Osteoblast (primary cell): ENCODE results near the gene GLMN. TPM values are rescaled to one million over a fixed set of nuclear protein-coding genes. Genes with fewer than 3 reads are reported as not detected.

Experiments
- DNase-seq: peaks from one replicate; pipeline ENCODE4 v3.0.0; 2011; ENCODE audit warnings: low spot score, mixed read lengths; ENCODE audit not compliant: insufficient read length; ENCODE audit errors: missing footprints
- H2AFZ ChIP-seq: 2 replicates; pipeline ENCODE4 v1.6.0; 2011; ENCODE audit warnings: mild to moderate bottlenecking, low read length
- H3K27ac ChIP-seq: 2 replicates; pipeline ENCODE4 v1.5.1; 2011; ENCODE audit warnings: mild to moderate bottlenecking, low read depth, low read length, moderate library complexity
- H3K27me3 ChIP-seq: 2 replicates; pipeline ENCODE4 v1.6.0; 2012; ENCODE audit warnings: mild to moderate bottlenecking, control low read depth, inconsistent platforms, low read length, moderate library complexity; ENCODE audit not compliant: insufficient read depth
- H3K36me3 ChIP-seq: 2 replicates; pipeline ENCODE4 v1.5.1; 2011; ENCODE audit warnings: mild to moderate bottlenecking, low read length, control low read depth, moderate library complexity; ENCODE audit not compliant: insufficient read depth
- H3K4me1 ChIP-seq: 2 replicates; pipeline ENCODE4 v1.5.1; 2011; ENCODE audit warnings: mild to moderate bottlenecking, low read length, control low read depth, moderate library complexity; ENCODE audit not compliant: insufficient read depth
- H3K4me2 ChIP-seq: 2 replicates; pipeline ENCODE4 v1.6.0; 2011; ENCODE audit warnings: mild to moderate bottlenecking, low read length; ENCODE audit not compliant: insufficient read depth
- H3K4me3 ChIP-seq: fragments of 200-600 bp; sonication (generic); 3 replicates; pipeline ENCODE4 v1.5.1; 2012; ENCODE audit warnings: mild to moderate bottlenecking, low read length, inconsistent platforms; ENCODE audit not compliant: insufficient read depth
- H3K79me2 ChIP-seq: 2 replicates; pipeline ENCODE4 v1.6.0; 2012; ENCODE audit warnings: mild to moderate bottlenecking, low read length, control low read depth, inconsistent platforms; ENCODE audit not compliant: insufficient read depth
- H3K9me3 ChIP-seq: 2 replicates; pipeline ENCODE4 v1.5.1; 2011; ENCODE audit warnings: low read depth, low read length, control low read depth
- H4K20me1 ChIP-seq: 2 replicates; pipeline ENCODE4 v1.6.0; 2012; ENCODE audit warnings: mild to moderate bottlenecking, low read length, control low read depth; ENCODE audit not compliant: insufficient read depth
- total RNA-seq: library from RNA; depleted of rRNA; stranded (reverse); fragments of >200 nt; gene quantifications from 2 replicates; pipeline ENCODE4 v1.2.3, GENCODE V29; 2012
- TF ChIP-seq, protein P1 (sequence below): IDR thresholded peaks from 2 replicates; pipeline ENCODE4 v1.5.1; 2011; ENCODE audit warnings: mild to moderate bottlenecking, low read depth, low read length, moderate library complexity; ENCODE audit errors: extremely low read depth

Gene GLMN
- total RNA-seq, 1 donor: 10.9 TPM

DNA sequence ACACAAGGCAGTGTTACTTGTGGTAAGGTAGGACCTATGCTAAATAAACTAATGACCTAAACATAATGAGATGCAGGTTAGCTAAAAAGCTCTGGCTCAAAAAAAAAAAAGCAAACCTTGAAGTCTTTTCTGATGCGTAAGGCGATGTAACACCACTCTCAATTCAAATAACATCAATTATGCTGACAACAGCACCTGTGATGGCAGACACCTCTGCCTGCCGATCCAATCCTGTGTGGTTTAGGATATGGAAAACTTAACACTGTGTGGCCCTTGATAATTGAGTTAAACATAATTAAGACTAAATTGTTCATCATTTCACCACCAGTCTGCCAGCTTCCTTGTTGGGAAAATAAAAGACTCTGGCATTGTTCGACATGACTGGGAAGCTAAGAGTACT is 9.2 kb upstream of the GLMN start:
- Histone ChIP-seq H3K4me2 (no peak overlapping the region), H3K27me3 (no peaks in the 10 kb centered on the region), H2AFZ (no peak overlapping the region), H3K4me3 (no peak overlapping the region), H3K9me3 (no peaks in the 10 kb centered on the region), H3K79me2 (no peaks in the 10 kb centered on the region), H3K36me3 (peaks cover 37% of the 10 kb centered on the region), H4K20me1 (no peaks in the 10 kb centered on the region), H3K27ac (no peak overlapping the region), H3K4me1 (no peaks in the 10 kb centered on the region)
- TF ChIP-seq, protein P1, sequence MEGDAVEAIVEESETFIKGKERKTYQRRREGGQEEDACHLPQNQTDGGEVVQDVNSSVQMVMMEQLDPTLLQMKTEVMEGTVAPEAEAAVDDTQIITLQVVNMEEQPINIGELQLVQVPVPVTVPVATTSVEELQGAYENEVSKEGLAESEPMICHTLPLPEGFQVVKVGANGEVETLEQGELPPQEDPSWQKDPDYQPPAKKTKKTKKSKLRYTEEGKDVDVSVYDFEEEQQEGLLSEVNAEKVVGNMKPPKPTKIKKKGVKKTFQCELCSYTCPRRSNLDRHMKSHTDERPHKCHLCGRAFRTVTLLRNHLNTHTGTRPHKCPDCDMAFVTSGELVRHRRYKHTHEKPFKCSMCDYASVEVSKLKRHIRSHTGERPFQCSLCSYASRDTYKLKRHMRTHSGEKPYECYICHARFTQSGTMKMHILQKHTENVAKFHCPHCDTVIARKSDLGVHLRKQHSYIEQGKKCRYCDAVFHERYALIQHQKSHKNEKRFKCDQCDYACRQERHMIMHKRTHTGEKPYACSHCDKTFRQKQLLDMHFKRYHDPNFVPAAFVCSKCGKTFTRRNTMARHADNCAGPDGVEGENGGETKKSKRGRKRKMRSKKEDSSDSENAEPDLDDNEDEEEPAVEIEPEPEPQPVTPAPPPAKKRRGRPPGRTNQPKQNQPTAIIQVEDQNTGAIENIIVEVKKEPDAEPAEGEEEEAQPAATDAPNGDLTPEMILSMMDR: no peak
- DNase-seq: peak; percentile 13

DNA sequence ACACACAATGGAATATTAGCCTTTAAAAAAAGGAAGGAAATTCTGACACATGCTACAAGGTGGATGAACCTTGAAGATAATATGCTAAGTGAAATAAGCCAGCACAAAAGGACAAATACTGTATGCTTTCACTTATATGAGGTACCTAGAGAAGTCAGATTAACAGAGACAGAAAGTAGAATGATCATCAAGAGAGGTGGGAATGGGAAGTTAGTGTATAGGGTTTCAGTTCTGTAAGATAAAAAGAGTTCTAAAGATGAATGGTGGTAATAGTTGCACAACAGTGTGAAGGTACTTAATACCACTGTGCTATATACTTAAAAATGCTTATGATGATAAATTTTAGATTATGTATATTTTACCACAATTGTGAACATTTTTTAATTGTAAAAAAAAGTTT is 7.2 kb upstream of the GLMN start:
- TF ChIP-seq, protein P1: no peak
- H2AFZ ChIP-seq: no peak overlapping the region
- H3K9me3 ChIP-seq: no peaks in the 10 kb centered on the region
- H4K20me1 ChIP-seq: no peaks in the 10 kb centered on the region
- H3K27ac ChIP-seq: no peak overlapping the region
- DNase-seq: no peak
- no peaks in the 10 kb centered on the region for H3K27me3 ChIP-seq
- H3K36me3 ChIP-seq: peaks cover 32% of the 10 kb centered on the region
- no peaks in the 10 kb centered on the region for H3K4me1 ChIP-seq
- H3K79me2 ChIP-seq: peaks cover 6% of the 10 kb centered on the region
- no peak overlapping the region for H3K4me2 ChIP-seq
- H3K4me3 ChIP-seq: no peak overlapping the region

DNA sequence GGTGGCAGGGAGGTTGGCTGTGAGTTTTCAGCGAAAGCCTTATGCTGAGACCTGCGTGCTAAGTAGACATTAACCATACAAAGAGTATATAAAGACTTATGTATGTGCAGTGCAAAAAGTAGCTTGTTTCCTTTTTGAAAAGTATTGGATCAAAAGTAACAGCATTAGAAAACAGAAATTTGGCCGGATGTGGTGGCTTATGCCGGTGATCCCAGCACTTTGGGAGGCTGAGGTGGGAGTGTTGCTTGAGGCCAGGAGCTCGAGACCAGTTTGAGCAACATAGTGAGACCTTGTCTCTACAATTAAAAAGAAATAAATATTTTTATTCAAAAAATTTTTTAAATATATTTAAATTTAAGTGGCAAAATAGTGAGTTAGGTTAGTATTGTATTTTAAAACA is 2.2 kb upstream of the GLMN start:
- TF ChIP-seq, protein P1: no peak
- Histone ChIP-seq H4K20me1 (no peaks in the 10 kb centered on the region), H3K4me1 (peaks cover 10% of the 10 kb centered on the region), H3K27ac (no peak overlapping the region), H3K27me3 (no peaks in the 10 kb centered on the region), H3K36me3 (peaks cover 17% of the 10 kb centered on the region), H2AFZ (no peak overlapping the region), H3K4me3 (no peak overlapping the region), H3K79me2 (peaks cover 31% of the 10 kb centered on the region), H3K9me3 (no peaks in the 10 kb centered on the region), H3K4me2 (no peak overlapping the region)
- no peak for DNase-seq

DNA sequence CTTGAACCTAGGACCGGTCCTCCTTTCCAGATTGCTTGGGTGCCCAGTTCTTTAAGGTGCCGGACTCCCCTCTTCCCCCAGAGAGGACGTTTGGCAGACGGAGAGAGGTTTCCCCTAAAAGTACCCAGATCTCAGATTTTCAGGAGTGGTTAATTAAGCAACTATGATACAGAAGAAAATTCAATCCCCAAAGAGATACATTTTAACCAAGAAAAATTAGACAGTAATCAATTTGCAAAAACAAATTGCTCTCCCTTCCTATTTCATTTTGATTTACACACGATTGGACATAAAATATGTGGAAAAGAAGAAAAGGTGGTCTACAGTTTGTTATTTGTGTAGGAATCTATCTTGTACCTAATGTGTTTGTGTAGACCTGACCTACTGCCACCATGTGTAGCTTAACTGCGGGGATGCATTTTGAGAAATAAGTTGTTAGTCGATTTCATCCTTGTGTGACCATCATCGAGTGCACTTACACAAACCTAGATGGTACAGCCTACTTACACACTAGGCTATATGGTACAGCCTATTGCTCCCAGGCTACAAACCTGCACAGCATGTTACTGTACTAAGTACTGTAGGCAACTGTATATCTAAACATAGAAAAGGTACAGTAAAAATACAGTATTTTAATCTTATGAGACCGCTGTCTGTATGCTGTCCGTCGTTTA is 827 bp upstream of the GLMN start:
- TF ChIP-seq, protein P1: no peak
- Histone ChIP-seq H4K20me1 (no peaks in the 10 kb centered on the region), H3K27ac (peak overlapping the region; percentile 91), H3K4me2 (peak overlapping the region; percentile 94), H3K4me1 (peaks cover 10% of the 10 kb centered on the region), H3K4me3 (peak overlapping the region; percentile 97), H3K36me3 (peaks cover 14% of the 10 kb centered on the region), H2AFZ (peak overlapping the region; percentile 99), H3K79me2 (peaks cover 31% of the 10 kb centered on the region), H3K27me3 (no peaks in the 10 kb centered on the region), H3K9me3 (no peaks in the 10 kb centered on the region)
- DNase-seq: peak; percentile 65
